HG03520 (cell line): ENCODE results near the gene COMMD4.
"Not testable (repeated sequence)": the region's sequence is repeated elsewhere in the genome, so short reads cannot be mapped to it uniquely, and the experiment has no call there.

ENCODE experiments used
- ATAC-seq: cut with Tn5 transposase; IDR thresholded peaks from one replicate; pipeline ENCODE4 v1.9.1; 2021; ENCODE audit warnings: mild to moderate bottlenecking, moderate library complexity; ENCODE audit not compliant: unreplicated experiment

The COMMD4 gene

GRCh38 chr15:75329571-75329970, 6.3 kb upstream of the COMMD4 start:
- no peak for ATAC-seq

DNA sequence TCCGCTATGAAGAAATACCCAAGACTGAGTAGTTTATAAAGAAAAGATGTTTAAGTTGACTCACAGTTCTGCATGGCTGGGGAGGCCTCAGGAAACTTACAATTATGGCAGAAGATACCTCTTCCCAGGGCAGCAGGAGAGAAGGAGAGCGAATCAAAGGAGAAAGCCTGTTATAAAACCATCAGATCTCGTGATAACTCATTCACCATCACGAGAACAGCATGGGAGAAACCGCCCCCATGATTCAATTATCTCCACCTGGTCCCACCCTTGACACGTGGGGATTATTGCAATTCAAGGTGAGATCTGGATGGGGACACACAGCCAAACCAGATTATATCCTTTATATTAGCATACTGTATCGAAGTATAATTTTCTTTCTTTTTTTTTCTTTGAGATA, 3.8 kb upstream of the COMMD4 start:
- ATAC-seq = not testable (repeated sequence)

DNA sequence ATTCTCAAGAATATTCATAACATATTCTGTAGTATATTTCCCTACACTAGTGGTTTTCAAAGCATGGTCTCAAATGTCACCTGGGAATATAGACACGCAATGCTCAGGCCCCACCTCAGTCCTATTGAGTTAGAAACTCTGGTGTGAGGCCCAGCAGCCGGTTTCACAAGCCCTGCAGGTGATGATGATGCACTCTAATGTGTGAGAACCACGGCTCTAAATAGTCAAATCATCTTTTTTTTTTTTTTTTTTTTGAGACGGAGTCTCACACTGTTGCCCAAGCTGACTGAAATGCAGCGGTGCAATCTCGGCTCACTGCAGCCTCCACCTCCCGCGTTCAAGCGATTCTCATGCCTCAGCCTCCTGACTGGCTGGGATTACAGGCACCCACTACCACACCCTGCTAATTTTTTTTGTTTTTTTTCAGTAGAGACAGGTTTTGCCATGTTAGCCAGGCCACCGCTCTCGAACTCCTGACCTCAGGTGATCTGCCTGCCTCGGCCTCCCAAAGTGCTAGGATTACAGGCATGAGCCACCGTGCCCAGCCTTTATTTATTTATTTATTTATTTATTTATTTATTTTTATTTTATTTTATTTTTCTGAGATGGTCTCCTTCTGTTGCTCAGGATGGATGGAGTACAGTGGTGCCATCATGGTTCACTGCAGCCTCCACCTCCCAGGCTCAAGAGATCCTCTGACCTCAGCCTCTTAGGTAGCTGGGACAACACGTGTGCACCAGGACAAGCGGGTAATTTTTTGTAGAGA, 2.0 kb upstream of the COMMD4 start:
- ATAC-seq = not testable (repeated sequence)

- no peak for ATAC-seq
Observed at GRCh38 chr15:75335313-75335704, 554 bp upstream of the COMMD4 start.

GRCh38 chr15:75338661-75339240, 2.9 kb downstream of the COMMD4 start:
- no peak for ATAC-seq

DNA sequence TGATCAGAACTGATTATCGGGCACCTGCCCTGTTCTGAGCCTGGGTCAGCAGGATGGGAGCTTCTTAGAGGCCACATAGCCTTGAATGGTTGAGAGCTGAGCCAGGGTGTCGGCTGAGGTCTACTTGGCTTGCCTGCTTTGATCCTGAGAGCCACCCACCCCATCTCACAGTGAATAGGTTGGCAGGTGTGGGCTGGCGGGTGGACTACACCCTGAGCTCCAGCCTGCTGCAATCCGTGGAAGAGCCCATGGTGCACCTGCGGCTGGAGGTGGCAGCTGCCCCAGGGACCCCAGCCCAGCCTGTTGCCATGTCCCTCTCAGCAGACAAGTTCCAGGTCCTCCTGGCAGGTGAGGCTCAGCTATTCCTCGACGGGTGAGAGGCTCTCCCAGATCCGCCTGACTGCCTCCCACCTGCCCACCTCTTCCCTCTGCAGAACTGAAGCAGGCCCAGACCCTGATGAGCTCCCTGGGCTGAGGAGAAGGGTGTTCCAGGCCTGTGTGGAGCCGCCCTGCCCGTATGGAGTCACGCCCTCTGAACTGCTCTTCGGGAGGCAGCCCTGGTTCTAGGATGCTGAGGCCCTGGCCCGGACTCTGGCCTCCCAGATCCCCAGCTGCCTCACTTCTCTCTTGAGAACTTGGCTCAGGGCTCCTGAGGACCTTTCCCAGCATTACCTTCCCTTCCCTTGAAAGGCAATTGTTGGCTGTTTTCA, 3.8 kb downstream of the COMMD4 start:
- ATAC-seq = no peak

GRCh38 chr15:75342221-75342620, 6.4 kb downstream of the COMMD4 start:
- ATAC-seq = no peak

DNA sequence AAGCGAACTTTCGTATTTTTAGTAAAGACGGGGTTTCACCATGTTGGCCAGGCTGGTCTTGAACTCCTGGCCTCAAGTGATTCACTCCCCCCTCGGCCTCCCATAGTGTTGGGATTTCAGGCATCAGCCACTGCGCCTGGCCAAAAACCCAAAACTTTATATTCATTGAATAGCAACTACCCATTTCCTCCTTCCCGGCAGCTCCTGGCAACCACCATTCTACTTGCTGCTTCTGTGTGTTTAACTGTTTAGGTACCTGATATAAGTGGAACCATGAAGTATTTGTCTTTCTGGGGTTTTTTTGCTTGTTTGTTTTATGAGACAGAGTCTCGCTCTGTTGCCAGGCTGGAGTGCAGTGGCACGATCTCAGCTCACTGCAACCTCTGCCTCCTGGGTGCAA, 8.1 kb downstream of the COMMD4 start:
- ATAC-seq = not testable (repeated sequence)

DNA sequence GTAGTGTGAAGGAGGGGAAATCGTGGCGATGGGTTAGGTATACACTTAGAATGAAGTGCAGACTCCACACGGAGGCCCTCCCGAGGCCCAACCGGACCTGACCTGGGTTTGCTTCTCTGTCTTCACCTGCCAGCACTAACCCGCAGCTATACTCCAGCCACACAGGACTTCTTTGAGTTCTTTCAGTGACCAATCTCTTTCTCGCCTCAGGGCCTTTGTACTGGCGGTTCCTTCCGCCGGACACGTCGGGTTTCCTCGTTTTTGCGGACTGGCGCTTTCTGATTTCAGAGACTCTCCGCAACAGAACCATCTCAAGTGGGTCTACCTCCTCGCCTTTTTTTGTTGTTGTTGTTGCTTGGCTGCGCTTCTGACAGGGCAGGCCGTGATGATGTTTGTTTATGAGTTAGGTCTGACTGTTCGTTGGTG, 10.9 kb downstream of the COMMD4 start, which contains the start of gene NEIL1:
Gene NEIL1, plus strand, starts transcription at position 244 of the 426 bp plus-strand sequence. CDS start 1,867 bp downstream, outside the sequence.
- no peak for ATAC-seq

GRCh38 chr15:75347222-75348033, 11.6 kb downstream of the COMMD4 start:
- no peak for ATAC-seq

DNA sequence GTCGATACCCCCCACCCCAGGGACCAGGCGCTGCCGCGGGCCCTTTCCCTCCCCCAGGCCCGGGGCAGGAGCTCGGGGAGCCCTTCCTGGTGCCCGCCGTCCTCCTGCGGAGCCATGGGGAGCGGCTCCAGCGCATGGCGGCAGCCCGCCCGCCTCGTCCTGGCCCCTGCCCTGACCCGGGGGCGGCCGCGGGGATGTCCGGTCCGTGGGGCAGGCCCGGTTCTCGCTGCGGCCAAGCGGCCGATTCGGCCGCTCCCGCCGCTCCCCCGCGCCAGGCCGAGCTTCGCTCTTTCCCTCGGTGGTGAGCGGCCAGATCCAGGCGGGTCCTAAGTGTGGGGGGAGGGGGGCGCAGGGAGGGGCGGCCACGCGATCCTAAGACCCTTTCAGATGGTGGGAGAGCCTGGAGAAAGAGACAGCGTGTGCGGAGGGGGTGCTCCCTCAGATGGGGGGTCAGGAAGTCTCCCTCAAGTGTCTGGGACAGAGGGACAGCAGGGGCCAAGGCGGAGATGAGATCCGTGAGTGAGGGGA, 12.2 kb downstream of the COMMD4 start:
- ATAC-seq = no peak

DNA sequence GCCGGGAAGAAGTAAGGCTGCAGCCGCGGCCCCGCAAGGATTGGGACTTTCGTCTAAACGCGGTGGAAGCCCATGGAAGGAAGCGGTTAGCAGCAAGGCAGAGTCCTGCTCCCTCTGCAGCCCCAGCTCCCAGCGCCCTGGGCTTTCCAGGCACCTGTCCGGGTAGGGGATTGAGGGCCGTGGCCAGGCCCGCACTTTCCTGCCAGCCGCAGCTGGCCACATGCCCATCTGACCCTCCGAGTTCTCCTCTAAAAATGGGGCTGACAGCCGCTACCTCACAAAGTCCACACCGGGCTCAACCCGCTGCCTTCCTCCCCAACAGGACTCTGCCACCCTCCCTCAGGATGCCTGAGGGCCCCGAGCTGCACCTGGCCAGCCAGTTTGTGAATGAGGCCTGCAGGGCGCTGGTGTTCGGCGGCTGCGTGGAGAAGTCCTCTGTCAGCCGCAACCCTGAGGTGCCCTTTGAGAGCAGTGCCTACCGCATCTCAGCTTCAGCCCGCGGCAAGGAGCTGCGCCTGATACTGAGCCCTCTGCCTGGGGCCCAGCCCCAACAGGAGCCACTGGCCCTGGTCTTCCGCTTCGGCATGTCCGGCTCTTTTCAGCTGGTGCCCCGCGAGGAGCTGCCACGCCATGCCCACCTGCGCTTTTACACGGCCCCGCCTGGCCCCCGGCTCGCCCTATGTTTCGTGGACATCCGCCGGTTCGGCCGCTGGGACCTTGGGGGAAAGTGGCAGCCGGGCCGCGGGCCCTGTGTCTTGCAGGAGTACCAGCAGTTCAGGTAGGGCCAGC, 12.9 kb downstream of the COMMD4 start:
- no peak for ATAC-seq

- not testable (repeated sequence) for ATAC-seq
Observed at GRCh38 chr15:75349351-75349669, 13.4 kb downstream of the COMMD4 start.

- no peak for ATAC-seq
Observed at GRCh38 chr15:75349851-75350588, 14.2 kb downstream of the COMMD4 start.

DNA sequence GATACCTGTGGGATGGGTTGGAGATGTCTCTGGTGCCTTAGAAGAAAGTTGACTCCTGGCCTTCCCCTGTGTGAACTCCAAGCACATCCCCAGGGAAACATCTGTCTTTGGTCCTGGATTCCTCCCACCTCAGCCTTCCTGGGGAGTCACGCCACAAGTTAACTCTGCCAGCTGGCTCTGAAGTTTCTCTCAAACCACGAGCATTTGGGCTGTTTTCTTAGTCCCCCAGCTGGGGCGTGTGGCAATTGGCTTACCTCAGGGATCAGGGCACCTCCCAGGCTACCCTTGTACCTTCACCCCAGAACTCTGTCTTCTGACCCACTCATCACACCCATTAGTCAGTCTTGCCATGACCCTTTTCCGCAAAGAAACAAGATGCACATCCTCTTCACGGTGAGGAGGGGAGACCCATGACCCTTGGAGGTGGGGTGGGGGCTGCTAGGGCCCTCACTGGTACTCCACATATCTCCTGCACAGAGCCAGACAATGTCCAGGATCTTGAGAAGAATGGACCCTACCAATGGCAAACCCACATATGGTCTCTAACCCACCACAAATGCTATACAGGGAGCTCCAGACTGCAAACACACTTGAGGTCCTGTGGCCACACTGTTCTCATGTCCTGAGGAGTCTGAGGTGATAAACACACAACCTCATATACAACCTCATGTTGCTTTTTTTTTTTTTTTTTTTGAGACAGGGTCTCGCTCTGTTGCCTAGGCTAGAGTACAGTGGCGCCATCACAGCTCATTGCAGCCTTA, 14.9 kb downstream of the COMMD4 start:
- no peak for ATAC-seq

GRCh38 chr15:75352186-75353080, 16.6 kb downstream of the COMMD4 start:
- no peak for ATAC-seq

- ATAC-seq = no peak
Observed at GRCh38 chr15:75353604-75354003, 17.7 kb downstream of the COMMD4 start.

- no peak for ATAC-seq
Observed at GRCh38 chr15:75354454-75354853, 18.6 kb downstream of the COMMD4 start.
